ENCODE results near the gene SDHAF1. TPM values are rescaled to one million over a fixed set of nuclear protein-coding genes. Genes with fewer than 3 reads are reported as not detected.
A peak's percentile ranks its signal among the peaks of the same experiment; 100 is the strongest.

SDHAF1 gene
- total RNA-seq, 1 donor from 2014 or later: 21.9 TPM

GRCh38 chr19:35966771-35967170 is 28.2 kb upstream of the SDHAF1 start:
- POLR2A ChIA-PET: no interaction called here
- CTCF ChIA-PET: no interaction called here
- ATAC-seq (ENCODE audit: low read depth) (no peak), DNase-seq (no peak)
- Mint-ChIP-seq H3K4me3 (no peak overlapping the region), H3K27ac (no peak overlapping the region), H3K36me3 (ENCODE audit: low read depth) (no peaks in the 10 kb centered on the region), H3K9me3 (no peaks in the 10 kb centered on the region), H3K27me3 (peaks cover 9% of the 10 kb centered on the region), H3K4me1 (no peaks in the 10 kb centered on the region)
- no peak for TF ChIP-seq CTCF (IDR thresholded peaks at IDR 0.05)
- intact Hi-C loops (cut with micrococcal nuclease): no loop called here

DNA sequence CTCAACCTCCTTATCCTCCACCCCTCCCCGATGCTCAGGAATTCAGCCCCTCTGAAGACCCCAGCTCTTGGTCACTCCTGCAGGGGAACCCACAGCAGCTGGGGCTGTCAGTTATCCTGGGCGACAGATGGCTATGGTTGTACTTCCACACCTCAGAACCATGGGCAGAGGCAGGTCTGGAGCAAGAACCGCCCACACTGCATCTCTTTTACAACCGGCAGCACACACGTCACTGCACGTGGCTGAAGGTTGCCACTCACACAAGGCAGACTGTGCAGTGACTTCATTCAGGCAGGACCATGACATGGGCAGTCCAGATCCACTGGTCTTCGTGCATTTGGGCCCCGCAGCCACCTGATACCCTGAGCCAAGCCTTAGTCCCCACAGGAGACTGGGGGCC is 21.5 kb upstream of the SDHAF1 start:
- no peak for TF ChIP-seq CTCF (IDR thresholded peaks at IDR 0.05)
- no peak overlapping the region for H3K4me3 Mint-ChIP-seq
- H3K27ac Mint-ChIP-seq: no peak overlapping the region
- H3K4me1 Mint-ChIP-seq: no peaks in the 10 kb centered on the region
- no peaks in the 10 kb centered on the region for H3K9me3 Mint-ChIP-seq
- ChIA-PET POLR2A (no interaction called here), CTCF (no interaction called here)
- H3K27me3 Mint-ChIP-seq: peaks cover 5% of the 10 kb centered on the region
- intact Hi-C loops (cut with micrococcal nuclease): no loop called here
- H3K36me3 Mint-ChIP-seq (ENCODE audit: low read depth): no peaks in the 10 kb centered on the region
- no peak for ATAC-seq (ENCODE audit: low read depth)
- no peak for DNase-seq

DNA sequence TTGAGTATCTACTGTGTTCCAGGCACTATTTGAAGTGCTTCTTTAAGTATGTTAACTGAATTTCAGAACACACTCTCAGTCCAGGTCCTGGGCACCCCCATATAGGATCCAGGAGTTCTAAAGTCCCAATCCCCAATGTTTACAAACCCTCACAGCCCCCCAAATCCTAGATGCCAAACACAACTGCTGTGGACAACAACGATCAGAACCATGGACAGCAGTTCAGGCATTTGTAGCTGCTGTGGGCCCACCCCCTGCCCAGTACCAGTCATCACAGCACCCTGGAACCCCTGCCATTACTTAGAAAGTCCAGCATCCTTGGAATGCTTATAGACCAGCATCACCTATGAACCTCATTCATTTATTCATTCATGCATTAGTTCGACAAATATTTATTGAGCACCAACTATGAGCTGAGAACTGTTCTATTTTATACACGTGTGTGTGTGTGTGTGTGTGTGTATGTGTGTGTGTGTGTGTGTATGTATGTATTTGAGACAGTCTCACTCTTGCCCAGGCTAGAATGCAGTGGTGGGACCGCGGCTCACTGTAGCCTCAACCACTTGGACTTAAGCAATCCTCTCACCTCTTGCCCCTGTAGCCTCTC is 19.3 kb upstream of the SDHAF1 start:
- H3K4me3 Mint-ChIP-seq: no peak overlapping the region
- ChIA-PET CTCF (no interaction called here), POLR2A (no interaction called here)
- ATAC-seq (ENCODE audit: low read depth) (no peak), DNase-seq (no peak)
- no peak for TF ChIP-seq CTCF (IDR thresholded peaks at IDR 0.05)
- H3K36me3 Mint-ChIP-seq (ENCODE audit: low read depth): no peaks in the 10 kb centered on the region
- no peaks in the 10 kb centered on the region for H3K9me3 Mint-ChIP-seq
- H3K4me1 Mint-ChIP-seq: no peaks in the 10 kb centered on the region
- intact Hi-C loops (cut with micrococcal nuclease): no loop called here
- peaks cover 13% of the 10 kb centered on the region for H3K27me3 Mint-ChIP-seq
- no peak overlapping the region for H3K27ac Mint-ChIP-seq

DNA sequence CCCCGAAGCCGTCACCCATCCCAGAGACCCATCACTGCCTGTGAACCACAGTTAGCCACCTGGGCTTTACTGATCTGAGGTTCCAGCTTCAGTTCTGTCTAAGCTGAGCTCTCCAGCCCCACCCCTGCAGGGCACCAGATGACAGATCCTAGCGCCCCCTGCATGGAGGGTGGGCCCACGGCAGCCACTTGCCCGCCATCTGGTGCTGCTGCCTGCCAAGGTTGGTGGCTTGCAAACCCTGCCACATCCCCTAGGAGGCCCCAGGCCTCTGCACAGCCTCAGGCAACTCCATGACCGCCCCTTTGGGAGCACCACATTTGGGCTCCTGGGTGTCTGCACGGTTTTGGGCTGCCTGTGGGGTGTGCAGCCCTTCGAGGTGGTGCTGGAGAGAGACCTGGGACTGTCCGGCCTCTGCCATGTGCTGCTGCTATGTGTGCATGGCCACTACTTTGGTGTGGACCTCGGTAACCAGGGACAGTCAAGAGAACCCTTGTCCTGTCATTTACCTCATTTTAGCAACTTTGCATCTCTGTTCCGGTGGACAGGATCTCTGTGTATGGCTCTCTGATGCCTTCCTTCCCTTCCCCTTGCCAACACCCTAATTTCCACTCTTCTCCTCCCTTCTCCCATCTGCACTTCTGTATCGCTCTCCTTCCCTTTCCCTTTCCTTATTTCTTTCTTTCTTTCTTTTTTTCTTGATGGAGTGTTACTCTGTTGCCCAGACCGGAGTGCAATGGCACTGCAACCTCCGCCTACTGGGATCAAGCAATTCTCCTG is 17.4 kb upstream of the SDHAF1 start:
- CTCF ChIA-PET: no interaction called here
- peaks cover 22% of the 10 kb centered on the region for H3K27me3 Mint-ChIP-seq

More for the DNA sequence above, 17.4 kb upstream of the SDHAF1 start:
- Mint-ChIP-seq H3K4me3 (no peak overlapping the region), H3K4me1 (no peaks in the 10 kb centered on the region), H3K9me3 (no peaks in the 10 kb centered on the region), H3K36me3 (ENCODE audit: low read depth) (no peaks in the 10 kb centered on the region), H3K27ac (no peak overlapping the region)
- intact Hi-C loops (cut with micrococcal nuclease): no loop called here
- ATAC-seq (ENCODE audit: low read depth): peak; percentile 50
- DNase-seq: no peak
- no peak for TF ChIP-seq CTCF (IDR thresholded peaks at IDR 0.05)
- POLR2A ChIA-PET: no interaction called here
